ENCODE data around the gene COMP.
"Not testable (repeated sequence)": the region's sequence is repeated elsewhere in the genome, so short reads cannot be mapped to it uniquely, and the experiment has no call there.

The COMP gene

DNA sequence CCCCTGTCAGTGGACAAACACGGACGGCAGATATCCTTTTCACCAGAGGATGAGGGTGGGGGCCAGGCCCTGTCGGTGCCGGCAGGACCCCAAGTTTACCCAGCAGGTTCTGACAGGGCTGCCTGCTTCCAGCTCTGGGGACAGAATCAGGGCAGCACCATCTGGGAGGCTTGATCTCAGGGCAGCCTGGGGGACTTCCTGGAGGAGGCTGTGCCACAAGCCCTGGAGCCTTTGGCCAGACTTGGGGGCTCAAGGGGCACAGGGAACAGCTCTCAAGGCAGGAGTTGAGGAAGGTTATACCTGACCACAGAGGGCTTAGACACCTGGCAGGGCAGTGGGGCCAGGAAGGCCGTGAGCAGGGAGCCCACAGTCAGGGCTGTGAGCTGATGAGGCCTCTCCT, 45.2 kb downstream of the COMP start:
- no peak for DNase-seq (ENCODE audit: low read depth)

DNA sequence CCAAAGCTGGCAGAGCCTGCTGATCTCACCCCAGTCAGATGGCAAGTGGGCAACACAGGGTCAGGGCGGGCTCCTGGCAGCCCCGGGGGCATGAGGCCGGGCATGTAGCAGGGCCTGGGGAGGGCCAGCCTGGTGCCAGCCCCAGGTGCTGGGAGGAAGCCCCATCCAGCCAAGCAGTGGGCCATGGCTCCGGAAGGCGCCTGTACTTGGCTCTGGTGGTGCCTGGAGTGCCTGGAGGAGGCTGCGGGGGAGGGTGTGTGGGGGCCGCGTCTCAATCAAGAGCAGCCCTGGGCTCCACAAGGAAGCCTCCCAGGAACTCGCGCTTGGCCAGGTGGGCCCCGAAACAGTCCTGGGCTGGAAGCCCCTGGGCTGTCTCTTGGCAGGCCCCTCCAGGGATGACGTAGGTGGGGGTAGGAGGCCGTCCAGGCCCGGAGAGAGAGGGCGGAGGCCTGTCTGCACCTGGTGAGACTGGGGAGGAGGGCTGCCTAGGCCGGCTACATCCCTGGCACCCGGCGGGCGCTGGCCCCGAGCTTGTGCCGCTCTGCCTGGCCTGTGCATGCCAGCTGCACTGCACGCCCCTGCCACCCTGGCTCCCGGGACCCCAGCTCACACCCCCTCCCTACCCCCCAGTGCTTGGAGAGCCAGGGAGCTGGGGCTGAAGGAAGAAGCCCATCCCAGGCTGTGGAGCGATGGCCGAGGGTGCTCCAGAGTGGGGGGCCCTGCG, 45.9 kb downstream of the COMP start:
- DNase-seq (ENCODE audit: low read depth) = no peak

DNA sequence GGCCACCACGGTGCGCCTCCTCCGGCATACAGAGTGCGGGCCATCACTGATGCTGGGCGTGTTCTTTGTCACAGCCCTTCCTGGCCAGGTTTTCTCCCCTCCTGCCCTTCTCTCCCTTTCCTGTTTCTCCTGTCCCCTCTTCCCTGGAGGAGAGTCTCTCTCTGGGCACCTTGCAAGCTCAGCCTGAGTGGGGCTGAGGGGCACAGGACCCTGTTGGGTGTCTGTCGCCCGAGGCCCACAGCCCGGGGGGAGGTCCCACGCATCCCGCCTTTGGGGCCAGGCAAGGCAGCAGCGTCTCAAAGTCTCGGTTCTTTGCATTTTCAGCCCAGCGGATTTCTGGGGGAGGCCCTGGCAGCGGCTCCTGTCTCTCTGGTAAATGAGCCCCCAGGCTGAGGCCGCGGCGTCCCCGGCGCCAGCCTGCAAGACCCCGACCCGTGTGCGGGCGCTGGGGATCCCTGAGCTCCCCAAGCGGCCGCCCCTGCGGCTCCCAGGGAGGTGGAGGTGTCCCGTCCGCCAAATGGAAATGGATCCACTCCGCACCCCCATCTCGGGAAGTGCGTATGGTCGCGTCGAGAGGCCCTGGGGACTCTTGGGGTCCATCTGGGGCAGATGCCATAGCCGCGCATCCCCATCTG, 47.2 kb downstream of the COMP start:
- no peak for DNase-seq (ENCODE audit: low read depth)

DNA sequence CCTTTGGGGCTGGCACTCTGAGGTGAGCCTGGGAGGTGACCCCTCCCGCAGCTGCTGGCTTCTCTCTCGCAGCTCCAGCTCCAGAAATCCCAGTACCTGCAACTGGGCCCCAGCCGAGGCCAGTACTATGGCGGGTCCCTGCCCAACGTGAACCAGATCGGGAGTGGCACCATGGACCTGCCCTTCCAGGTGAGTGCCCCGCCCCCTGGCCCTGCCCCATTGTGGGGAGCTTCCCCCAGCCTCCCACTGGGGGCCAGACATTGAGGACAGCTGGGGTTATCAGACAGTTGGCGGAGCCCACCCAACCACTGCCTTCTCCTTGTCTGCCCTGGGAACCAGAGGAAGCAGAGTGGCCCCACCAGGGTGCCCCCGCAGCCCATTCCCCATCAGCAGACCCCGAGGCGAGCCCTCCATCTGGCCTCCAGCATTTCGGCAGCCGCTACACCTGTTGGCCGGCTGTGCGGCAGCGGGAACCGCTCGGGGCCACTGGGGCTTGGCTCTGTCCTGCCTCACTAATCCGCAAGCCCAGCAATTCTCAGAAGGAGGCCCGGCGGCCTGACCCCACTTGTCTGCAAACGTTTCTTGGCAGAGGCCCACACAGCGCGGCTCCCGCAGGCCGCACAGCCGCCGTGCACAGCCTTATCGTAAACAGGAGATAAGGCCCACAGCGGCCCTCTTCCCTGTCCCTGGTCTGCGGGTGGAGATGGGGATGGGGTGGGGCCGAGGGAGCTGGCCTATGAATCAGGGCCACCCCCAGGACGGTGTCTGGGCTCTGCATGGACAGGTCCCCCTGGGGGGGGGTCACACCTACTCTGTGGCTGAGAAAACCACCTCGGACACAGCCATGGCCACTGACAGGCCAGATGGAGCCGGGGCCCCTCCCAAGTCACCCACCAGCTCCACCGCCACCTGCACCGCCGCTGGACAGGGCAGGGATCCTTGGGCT, 48.0 kb downstream of the COMP start:
- DNase-seq (ENCODE audit: low read depth) = no peak

DNA sequence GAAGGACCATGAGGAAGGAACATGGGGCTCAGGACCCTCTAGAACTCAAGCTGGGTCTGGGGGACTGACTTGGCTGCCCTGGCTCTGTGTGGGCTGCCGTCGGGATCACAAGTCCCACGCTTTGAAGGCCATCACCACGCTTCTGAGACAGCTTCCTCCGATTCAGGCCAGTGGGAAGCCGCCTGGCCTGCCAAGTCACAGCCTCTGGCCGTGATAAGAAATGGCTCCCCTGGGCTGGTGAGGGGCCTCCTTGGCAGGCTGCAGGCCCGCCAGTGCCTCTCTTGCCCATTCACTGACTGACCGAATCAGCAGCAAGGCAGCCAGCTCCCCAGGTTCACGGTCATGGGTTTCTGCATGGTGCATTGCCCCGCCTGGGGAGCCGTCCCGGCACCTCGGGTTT, 48.8 kb downstream of the COMP start:
- DNase-seq (ENCODE audit: low read depth) = no peak

DNA sequence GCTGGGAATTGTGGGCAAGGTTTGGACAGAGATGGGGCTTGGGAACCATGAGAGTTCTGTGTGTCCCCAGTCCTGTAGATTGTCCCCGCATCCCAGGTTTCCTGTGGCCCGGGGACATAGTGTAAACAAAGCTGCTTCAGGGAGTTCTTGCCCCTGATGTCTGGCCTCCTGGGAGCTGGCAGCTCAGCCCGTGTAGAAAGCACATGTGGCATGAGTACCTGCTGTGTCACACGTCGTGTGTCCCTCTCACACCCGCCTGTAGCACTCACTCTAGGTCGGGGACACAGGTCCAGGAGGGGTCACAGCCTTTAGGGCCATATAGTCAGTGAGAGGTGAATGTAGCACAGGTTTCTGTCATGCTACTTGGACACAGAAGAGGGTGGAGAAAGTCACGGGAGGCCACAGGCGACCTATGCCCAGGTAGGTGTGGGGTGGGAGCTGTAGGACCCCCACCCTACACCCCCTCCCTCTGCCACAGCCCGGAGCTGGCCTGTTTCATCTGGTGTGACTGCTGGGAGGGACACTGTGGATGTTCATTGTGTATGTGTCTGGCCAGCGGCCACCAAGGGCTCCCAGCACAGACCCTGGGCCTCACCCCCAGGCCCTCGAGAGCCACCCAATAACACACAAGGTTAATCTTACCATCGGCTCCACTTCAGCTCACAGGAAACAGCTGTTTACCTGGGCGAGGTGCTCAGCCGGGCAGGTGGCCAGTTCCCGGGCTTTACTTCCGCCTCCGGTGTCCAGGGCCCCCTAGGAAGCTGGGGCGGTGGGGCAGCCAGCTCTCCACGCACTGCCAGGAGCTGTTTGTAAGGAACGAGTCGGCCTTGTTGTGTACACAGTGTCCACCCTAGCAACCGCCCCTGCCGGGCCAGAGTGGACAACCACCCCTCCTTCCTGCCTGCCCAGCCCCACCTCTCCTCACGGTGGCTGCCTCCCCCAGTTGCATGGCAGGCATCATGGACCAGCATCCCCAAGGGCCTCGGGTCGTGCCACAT, 49.7 kb downstream of the COMP start:
- DNase-seq (ENCODE audit: low read depth) = no peak

DNA sequence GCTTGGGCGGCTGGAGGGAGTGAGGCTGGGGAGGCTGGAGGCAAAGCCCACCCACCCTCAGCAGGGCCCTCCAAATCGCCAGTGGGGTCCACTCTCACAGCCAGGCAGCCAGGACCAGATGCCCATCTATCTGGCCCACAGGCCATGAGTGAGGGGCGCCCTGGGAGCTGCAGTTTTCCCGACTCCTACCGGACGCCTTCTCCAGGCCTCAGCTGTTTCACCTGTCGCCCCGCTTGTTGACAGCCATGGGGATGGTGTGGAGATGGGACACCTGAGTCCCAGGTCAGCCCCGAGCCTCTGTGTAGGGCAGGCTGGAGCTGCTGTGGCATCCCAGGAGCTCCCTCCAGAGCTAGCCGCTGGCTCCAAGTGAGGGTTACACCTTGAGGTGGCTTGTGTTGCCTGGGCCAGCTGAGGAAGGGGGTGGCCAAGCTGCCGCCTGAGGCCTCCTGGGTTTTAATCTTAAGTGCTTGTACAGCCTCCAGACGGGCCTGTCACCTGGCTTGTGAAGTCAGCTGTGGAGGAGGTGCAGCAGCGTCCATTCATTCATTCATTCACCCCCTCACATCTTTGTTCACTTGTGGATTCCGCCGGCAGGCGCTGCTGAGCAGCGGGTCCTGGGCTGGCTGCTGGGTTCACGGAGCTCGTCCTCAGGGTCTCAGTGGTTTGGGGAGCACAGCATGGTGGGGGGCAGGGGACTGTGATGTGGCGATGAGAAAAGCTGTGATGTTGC, 52.0 kb downstream of the COMP start:
- no peak for DNase-seq (ENCODE audit: low read depth)

DNA sequence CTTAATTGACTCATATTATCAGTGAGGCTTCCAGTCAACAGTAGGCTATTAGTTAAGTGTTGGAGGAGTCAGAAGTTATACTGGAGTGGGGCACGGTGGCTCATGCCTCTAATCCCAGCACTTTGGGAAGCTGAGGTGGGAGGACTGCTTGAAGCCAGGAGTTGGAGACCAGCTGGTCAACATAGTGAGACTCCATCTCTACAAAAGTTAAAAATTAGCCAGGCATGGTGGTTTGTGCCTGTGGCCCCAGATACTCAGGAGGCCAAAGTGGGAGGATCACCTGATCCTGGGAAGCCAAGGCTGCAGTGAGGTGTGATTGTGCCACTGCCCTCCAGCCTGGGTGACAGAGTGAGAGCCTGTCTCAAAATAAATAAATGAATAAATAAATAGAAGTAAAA, 53.2 kb downstream of the COMP start:
- DNase-seq (ENCODE audit: low read depth) = no peak

DNA sequence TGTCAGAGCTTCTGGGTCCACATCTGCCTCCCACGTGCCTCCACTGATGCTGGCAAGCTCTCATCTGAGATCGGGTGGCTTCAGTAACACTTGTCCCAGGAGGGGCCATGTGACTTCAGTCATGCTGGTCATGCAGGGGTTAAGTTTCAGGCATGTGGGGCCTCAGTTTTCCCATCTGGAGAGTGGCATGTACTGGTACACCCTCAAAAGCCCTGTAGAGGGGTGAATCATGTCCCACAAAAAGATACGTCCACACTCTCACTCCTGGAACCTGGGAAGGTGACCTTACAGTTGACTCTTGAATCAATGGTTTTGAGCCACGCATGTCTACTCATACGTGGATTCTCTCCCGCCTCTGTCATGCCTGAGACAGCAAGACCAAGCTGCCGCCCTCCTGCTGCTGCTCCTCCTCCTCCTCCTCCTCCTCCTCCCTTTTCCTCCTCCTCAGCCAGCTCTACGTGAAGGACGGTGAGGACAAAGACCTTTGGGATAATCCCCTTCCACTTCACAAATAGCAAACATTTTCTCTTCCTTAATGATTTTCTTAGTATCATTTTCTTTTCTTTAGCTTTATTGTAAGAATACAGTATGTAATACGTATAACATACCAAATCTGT, 53.7 kb downstream of the COMP start:
- no peak for DNase-seq (ENCODE audit: low read depth)

DNA sequence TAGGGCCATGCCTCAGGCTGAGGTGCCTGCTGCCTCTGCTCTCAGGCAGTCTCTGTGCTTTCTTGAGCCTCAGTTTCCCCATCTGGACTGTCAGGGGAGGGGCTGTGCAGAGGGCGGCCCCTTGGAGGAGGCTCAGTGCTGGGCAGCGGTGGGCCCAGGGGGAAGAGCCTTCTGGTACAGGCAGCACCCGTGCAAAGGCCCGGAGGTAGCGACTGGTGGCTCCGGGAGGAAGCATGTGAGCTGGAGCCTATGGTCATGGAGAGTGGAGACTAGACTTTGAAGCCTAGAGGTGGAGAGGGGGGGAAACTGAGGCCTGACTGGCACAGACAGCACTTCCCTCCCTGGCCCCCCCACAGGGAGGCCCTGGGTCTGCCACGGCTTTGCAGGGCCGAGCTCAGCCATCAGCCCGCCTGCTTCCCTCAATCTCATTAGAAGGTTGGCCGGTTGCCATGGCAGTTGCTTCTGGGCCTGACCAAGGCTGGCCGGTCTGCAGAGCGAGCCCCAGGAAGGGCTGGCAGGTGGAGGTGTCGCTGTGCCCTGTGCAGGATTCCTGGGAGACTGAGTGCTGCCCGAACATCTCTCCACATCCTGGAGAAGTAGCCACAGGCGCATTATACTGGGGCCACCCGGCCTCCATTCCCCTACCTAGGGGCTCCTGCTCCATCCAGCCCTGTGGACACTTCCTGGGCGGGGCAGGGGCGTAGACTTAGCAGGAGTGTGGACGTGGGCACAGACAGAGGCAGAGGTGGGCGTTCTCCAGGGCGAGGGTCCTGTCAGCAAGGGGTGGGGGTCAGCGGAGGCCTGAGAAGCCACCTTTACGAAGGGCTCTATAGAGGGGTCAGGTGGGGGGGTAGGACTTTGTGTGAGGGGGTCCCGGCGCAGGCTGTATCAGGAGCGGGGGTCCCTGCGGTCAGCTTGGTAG, 54.4 kb downstream of the COMP start:
- DNase-seq (ENCODE audit: low read depth) = no peak

DNA sequence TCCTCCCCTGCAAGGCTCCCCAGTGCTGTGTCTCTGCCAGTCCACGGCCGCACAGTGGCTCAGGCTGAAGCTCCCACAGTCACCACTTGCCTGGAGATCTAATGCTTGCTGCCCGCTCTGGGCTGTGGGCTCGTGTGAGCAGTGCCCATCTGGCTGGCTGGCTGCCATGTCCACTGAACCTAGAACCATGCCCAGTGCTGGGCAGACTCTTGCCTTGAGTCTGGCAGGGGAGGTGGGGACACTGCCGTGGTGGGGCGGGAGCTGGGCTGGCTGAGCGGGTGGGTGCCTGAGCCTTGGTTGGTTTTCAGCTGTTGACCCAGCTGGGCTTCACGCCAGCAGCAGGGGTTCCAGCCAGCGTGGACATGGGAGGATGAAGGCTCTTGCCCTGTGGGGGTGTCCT, 55.4 kb downstream of the COMP start:
- no peak for DNase-seq (ENCODE audit: low read depth)

DNA sequence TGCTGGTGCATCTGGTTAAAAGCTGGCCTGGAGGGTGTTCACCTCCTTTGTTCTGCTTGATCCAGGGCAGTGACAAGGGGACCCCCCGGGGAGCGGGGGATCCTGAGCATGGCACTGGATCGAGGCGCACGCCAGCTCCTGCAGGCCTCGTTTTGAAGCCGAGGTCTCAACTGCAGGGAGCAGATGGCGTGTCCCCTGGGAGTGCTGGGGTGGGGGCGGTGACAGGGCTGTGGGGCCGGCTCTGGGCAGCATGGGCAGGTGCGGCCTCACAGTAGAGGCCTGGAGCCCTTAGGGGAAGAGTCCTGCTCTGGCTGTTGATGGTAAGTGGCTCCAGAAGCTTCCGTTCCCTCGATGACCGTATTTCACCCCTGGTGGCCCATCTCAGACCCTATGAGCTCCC, 55.8 kb downstream of the COMP start:
- DNase-seq (ENCODE audit: low read depth) = no peak

DNA sequence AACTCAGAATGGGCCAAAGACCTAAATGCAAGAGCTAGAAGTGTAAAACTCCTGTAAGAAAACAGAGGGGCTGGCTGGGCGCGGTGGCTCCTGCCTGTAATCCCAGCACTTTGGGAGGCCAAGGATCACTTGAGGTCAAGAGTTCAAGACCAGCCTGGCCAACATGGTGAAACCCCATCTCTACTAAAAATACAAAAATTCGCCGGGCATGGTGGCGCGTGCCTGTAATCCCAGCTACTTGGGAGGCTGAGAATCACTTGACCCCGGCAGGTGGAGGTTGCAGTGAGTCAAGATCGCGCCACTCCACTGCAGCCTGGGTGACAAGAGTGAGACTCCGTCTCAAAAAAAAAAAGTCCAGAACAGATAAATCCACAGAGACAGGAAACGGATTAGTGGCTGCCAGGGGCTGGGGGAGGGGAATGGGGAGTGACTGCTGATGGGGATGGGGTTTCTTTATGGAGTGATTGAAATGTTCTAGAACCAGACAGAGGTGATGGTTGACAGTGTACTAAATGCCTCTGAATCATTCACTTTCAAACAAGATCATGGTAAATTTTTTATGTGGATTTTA, 57.3 kb downstream of the COMP start:
- not testable (repeated sequence) for DNase-seq (ENCODE audit: low read depth)

DNA sequence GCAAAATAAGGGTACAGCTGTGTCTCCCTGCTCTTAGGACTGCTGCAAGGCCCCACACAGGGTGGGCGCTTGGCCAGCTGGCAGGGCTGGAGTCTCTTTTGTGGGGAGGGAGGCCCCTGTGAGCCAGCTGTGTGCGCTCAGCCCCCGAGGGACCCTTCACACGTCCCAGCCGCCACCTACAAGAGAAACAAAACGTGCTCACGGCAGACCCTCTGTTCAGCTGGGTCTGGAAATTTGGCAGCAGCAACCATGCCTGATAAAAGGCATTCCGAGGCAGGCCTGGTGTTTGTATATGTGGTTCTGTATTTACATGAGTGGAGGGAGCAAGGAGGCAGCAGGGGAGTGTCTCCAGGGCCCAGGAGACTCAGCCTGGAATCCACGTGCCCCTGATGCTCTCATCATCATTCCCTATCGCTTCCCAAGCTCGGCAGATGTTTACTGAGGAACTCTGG, 57.9 kb downstream of the COMP start:
- DNase-seq (ENCODE audit: low read depth) = no peak
